HepG2 (cell line): Measurements from ENCODE around the gene DUS2. TPM values are rescaled to one million over a fixed set of nuclear protein-coding genes. Genes with fewer than 3 reads are reported as not detected.

Experiments
- ASH2L ChIP-seq: fragments of 300-600, 200-600 bp; sonication (generic); IDR thresholded peaks from 2 replicates; pipeline ENCODE4 v1.7.0; 2017; ENCODE audit warnings: low read depth, mild to moderate bottlenecking, moderate library complexity, mixed read lengths, low read length; ENCODE audit not compliant: insufficient read length
- CHD4 ChIP-seq: fragments of 200-600 bp; sonication (generic); IDR thresholded peaks from 2 replicates; pipeline ENCODE4 v1.7.0; 2017; ENCODE audit warnings: mild to moderate bottlenecking, low read length, borderline replicate concordance
- DMAP1 ChIP-seq: IDR thresholded peaks from 2 replicates; pipeline ENCODE4 v1.6.1; 2016
- FOXA3 ChIP-seq: IDR thresholded peaks from 2 replicates; pipeline ENCODE4 v1.6.1; 2016; ENCODE audit warnings: missing genetic modification reagents, missing compliant biosample characterization
- GATAD2A ChIP-seq: IDR thresholded peaks from 2 replicates; pipeline ENCODE4 v1.6.1; 2016
- JUN ChIP-seq: sonication (generic); formaldehyde crosslinking; IDR thresholded peaks from 2 replicates; pipeline ENCODE4 v1.4.0; 2020; ENCODE audit warnings: mild to moderate bottlenecking, missing genetic modification reagents
- JUNB ChIP-seq: sonication (generic); formaldehyde crosslinking; IDR thresholded peaks from 2 replicates; pipeline ENCODE4 v1.8.0; 2022; ENCODE audit warnings: missing genetic modification reagents, mild to moderate bottlenecking, borderline replicate concordance
- JUND ChIP-seq: sonication (generic); formaldehyde crosslinking; IDR thresholded peaks from 2 replicates; pipeline ENCODE4 v1.8.0; 2022; ENCODE audit warnings: mild to moderate bottlenecking, missing genetic modification reagents
- MED13 ChIP-seq: sonication (generic); formaldehyde crosslinking; IDR thresholded peaks from 2 replicates; pipeline ENCODE4 v1.5.0; 2020; ENCODE audit warnings: missing genetic modification reagents
- MZF1 ChIP-seq: sonication (generic); formaldehyde crosslinking; IDR thresholded peaks from 2 replicates; pipeline ENCODE4 v1.8.1; 2023; ENCODE audit warnings: mild to moderate bottlenecking, missing genetic modification reagents, borderline replicate concordance
- NAIF1 ChIP-seq: sonication (generic); formaldehyde crosslinking; IDR thresholded peaks from 2 replicates; pipeline ENCODE4 v1.5.0; 2020; ENCODE audit warnings: mild to moderate bottlenecking, missing genetic modification reagents, borderline replicate concordance
- RBFOX2 ChIP-seq: fragments of 200-400 bp; formaldehyde crosslinking; IDR thresholded peaks from 2 replicates; pipeline ENCODE4 v1.6.1; 2017; ENCODE audit warnings: low read depth, mild to moderate bottlenecking, low read length
- SIX4 ChIP-seq: sonication (generic); formaldehyde crosslinking; IDR thresholded peaks from 2 replicates; pipeline ENCODE4 v1.4.0; 2020; ENCODE audit warnings: missing genetic modification reagents
- TCF12 ChIP-seq, 2 experiments: fragments of 450-650 bp in 1 of 2; sonication (generic) in 1 of 2; formaldehyde crosslinking in 1 of 2; IDR thresholded peaks; 2 replicates each; pipeline versions ENCODE4 v1.6.1 to v1.8.0; 2017 to 2022; ENCODE audit warnings: antibody characterized with exemption in 1 of 2, mild to moderate bottlenecking in 1 of 2, missing genetic modification reagents in 1 of 2, moderate library complexity in 1 of 2
- TSC22D2 ChIP-seq: sonication (generic); formaldehyde crosslinking; IDR thresholded peaks from 2 replicates; pipeline ENCODE4 v1.5.1; 2020; ENCODE audit warnings: missing genetic modification reagents, mild to moderate bottlenecking, borderline replicate concordance
- ZNF224 ChIP-seq: sonication (generic); formaldehyde crosslinking; IDR thresholded peaks from 2 replicates; pipeline ENCODE4 v1.5.0; 2020; ENCODE audit warnings: mild to moderate bottlenecking, missing genetic modification reagents
- ZNF24 ChIP-seq: fragments of 450-650 bp; IDR thresholded peaks from 2 replicates; pipeline ENCODE4 v1.6.1; 2017; ENCODE audit warnings: antibody characterized with exemption, mild to moderate bottlenecking
- ZNF3 ChIP-seq: IDR thresholded peaks from 2 replicates; pipeline ENCODE4 v1.7.0; 2017; ENCODE audit warnings: inconsistent platforms
- ZNF589 ChIP-seq: sonication (generic); formaldehyde crosslinking; conservative IDR thresholded peaks from 2 replicates; pipeline ENCODE4 v1.8.0; 2022; ENCODE audit warnings: mild to moderate bottlenecking, moderate library complexity, missing genetic modification reagents
- ZNF614 ChIP-seq: IDR thresholded peaks from 2 replicates; pipeline ENCODE4 v1.6.1; 2018; ENCODE audit warnings: missing biosample characterization, missing genetic modification reagents, inconsistent platforms, borderline replicate concordance
- ZNF720 ChIP-seq: sonication (generic); formaldehyde crosslinking; IDR thresholded peaks from 2 replicates; pipeline ENCODE4 v1.4.0; 2020; ENCODE audit warnings: missing genetic modification reagents
- ZSCAN31 ChIP-seq: sonication (generic); formaldehyde crosslinking; IDR thresholded peaks from 2 replicates; pipeline ENCODE4 v1.5.0; 2020; ENCODE audit warnings: low read depth, mild to moderate bottlenecking, missing genetic modification reagents
- polyA plus RNA-seq, 8 experiments: library from polyadenylated mRNA; depleted of rRNA in 3 of 8; stranded (reverse) in 7 of 8; unstranded in 1 of 8; fragments of >200 nt; fragmentation: Illumina TruSeq in 4 of 8; extraction: Trizol in 4 of 8; gene quantifications; 2 replicates each; pipeline versions ENCODE4 v1.2.1 to v1.2.3, GENCODE V29; 2011 to 2016; ENCODE audit warnings: low read depth in 4 of 8, missing spikeins in 1 of 8, mixed read lengths in 1 of 8; ENCODE audit not compliant: insufficient read depth in 1 of 8
- total RNA-seq, 5 experiments: library from RNA; depleted of rRNA; stranded (reverse); fragments of >200 nt; fragmentation: Illumina TruSeq; extraction: Trizol; gene quantifications; 2 replicates each; pipeline ENCODE4 v1.2.3, GENCODE V29; 2016; ENCODE audit warnings: low read depth in 1 of 5
- TF ChIP-seq, protein P1 (sequence below): sonication (generic); formaldehyde crosslinking; IDR thresholded peaks from 2 replicates; pipeline ENCODE4 v1.5.1; 2020; ENCODE audit warnings: mild to moderate bottlenecking, missing genetic modification reagents, borderline replicate concordance
- TF ChIP-seq, protein P2 (sequence below): sonication (generic); formaldehyde crosslinking; IDR thresholded peaks from 2 replicates; pipeline ENCODE4 v1.8.0; 2022; ENCODE audit warnings: mild to moderate bottlenecking, missing genetic modification reagents, borderline replicate concordance

DUS2 gene
- total and polyA plus RNA-seq, 2 of the 13 experiments (the other 11 are each of a cell fraction or from before 2014, with no cell fraction given) = 17.8 to 25.1 TPM

GRCh38 chr16:68079626-68080344, 56.7 kb downstream of the DUS2 start (continued):
- TF ChIP-seq, protein P1, sequence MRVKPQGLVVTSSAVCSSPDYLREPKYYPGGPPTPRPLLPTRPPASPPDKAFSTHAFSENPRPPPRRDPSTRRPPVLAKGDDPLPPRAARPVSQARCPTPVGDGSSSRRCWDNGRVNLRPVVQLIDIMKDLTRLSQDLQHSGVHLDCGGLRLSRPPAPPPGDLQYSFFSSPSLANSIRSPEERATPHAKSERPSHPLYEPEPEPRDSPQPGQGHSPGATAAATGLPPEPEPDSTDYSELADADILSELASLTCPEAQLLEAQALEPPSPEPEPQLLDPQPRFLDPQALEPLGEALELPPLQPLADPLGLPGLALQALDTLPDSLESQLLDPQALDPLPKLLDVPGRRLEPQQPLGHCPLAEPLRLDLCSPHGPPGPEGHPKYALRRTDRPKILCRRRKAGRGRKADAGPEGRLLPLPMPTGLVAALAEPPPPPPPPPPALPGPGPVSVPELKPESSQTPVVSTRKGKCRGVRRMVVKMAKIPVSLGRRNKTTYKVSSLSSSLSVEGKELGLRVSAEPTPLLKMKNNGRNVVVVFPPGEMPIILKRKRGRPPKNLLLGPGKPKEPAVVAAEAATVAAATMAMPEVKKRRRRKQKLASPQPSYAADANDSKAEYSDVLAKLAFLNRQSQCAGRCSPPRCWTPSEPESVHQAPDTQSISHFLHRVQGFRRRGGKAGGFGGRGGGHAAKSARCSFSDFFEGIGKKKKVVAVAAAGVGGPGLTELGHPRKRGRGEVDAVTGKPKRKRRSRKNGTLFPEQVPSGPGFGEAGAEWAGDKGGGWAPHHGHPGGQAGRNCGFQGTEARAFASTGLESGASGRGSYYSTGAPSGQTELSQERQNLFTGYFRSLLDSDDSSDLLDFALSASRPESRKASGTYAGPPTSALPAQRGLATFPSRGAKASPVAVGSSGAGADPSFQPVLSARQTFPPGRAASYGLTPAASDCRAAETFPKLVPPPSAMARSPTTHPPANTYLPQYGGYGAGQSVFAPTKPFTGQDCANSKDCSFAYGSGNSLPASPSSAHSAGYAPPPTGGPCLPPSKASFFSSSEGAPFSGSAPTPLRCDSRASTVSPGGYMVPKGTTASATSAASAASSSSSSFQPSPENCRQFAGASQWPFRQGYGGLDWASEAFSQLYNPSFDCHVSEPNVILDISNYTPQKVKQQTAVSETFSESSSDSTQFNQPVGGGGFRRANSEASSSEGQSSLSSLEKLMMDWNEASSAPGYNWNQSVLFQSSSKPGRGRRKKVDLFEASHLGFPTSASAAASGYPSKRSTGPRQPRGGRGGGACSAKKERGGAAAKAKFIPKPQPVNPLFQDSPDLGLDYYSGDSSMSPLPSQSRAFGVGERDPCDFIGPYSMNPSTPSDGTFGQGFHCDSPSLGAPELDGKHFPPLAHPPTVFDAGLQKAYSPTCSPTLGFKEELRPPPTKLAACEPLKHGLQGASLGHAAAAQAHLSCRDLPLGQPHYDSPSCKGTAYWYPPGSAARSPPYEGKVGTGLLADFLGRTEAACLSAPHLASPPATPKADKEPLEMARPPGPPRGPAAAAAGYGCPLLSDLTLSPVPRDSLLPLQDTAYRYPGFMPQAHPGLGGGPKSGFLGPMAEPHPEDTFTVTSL (CRISPR knock-in tag) = peak; percentile 81
- TF ChIP-seq JUNB (CRISPR knock-in tag) (no peak), ZNF224 (CRISPR knock-in tag) (peak; percentile 93; the same call in 1 of the 2 replicates), TSC22D2 (CRISPR knock-in tag) (peak; percentile 57), CHD4 (peak; percentile 51; the same call in 1 of the 2 replicates), ZNF24 (0 out of 2 replicates have a peak, but pooled peaks have one; percentile 11), ZNF614 (CRISPR knock-in tag) (peak; percentile 96; the same call in 1 of the 2 replicates), MZF1 (CRISPR knock-in tag) (peak; percentile 28; the same call in 1 of the 2 replicates), TCF12 (IDR thresholded peaks at IDR 0.05) (no peak), TCF12 (CRISPR knock-in tag; IDR thresholded peaks at IDR 0.05) (peak; percentile 58; the same call in 1 of the 2 replicates), ZNF3 (CRISPR knock-in tag) (no peak), ZNF720 (no peak), NAIF1 (CRISPR knock-in tag) (0 out of 2 replicates have a peak, but pooled peaks have one; percentile 78), JUND (CRISPR knock-in tag) (0 out of 2 replicates have a peak, but pooled peaks have one; percentile 16), MED13 (CRISPR knock-in tag) (peak; percentile 89; the same call in 1 of the 2 replicates), ZSCAN31 (CRISPR knock-in tag) (peak; percentile 87; the same call in 1 of the 2 replicates), RBFOX2 (peak; percentile 70), ZNF589 (0 out of 2 replicates have a peak, but pooled peaks have one; percentile 64), DMAP1 (CRISPR knock-in tag) (peak; percentile 97), JUN (CRISPR knock-in tag) (0 out of 2 replicates have a peak, but pooled peaks have one; percentile 33), FOXA3 (peak; percentile 99), GATAD2A (peak; percentile 95), ASH2L (peak; percentile 98), SIX4 (CRISPR knock-in tag) (peak; percentile 60; the same call in 1 of the 2 replicates)
- TF ChIP-seq, protein P2, sequence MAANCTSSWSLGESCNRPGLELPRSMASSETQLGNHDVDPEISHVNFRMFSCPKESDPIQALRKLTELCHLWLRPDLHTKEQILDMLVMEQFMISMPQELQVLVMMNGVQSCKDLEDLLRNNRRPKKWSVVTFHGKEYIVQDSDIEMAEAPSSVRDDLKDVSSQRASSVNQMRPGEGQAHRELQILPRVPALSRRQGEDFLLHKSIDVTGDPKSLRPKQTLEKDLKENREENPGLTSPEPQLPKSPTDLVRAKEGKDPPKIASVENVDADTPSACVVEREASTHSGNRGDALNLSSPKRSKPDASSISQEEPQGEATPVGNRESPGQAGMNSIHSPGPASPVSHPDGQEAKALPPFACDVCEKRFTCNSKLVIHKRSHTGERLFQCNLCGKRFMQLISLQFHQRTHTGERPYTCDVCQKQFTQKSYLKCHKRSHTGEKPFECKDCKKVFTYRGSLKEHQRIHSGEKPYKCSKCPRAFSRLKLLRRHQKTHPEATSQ (CRISPR knock-in tag) = peak; percentile 94
